Neural progenitor cell (in vitro differentiated cells): ENCODE measurements around the gene MX2. TPM values are rescaled to one million over a fixed set of nuclear protein-coding genes. Genes with fewer than 3 reads are reported as not detected.
"Not testable (repeated sequence)": the region's sequence is repeated elsewhere in the genome, so short reads cannot be mapped to it uniquely, and the experiment has no call there.

Experiments used
- DNase-seq: peaks from one replicate; pipeline ENCODE4 v3.0.0-alpha.2; 2016; ENCODE audit warnings: low spot score
- H2AFZ ChIP-seq: fragments of 200-600 bp; sonication (generic); replicated peaks from 2 replicates; pipeline ENCODE4 v1.6.1; 2016; ENCODE audit warnings: antibody characterized with exemption
- H3F3A ChIP-seq: fragments of 200-600 bp; sonication (generic); 2 replicates; pipeline ENCODE4 v1.6.1; 2016; ENCODE audit warnings: antibody characterized with exemption, low read depth
- H3K27ac ChIP-seq: fragments of 200-600 bp; sonication (generic); 2 replicates; pipeline ENCODE4 v1.5.1; 2016; ENCODE audit warnings: mild to moderate bottlenecking
- H3K27me3 ChIP-seq: fragments of 200-600 bp; sonication (generic); 2 replicates; pipeline ENCODE4 v1.6.1; 2016; ENCODE audit warnings: mild to moderate bottlenecking, moderate library complexity
- H3K36me3 ChIP-seq: fragments of 200-600 bp; sonication (generic); 2 replicates; pipeline ENCODE4 v1.5.1; 2016
- H3K4me1 ChIP-seq: fragments of 200-600 bp; sonication (generic); 2 replicates; pipeline ENCODE4 v1.6.1; 2016; ENCODE audit warnings: mixed run types
- H3K4me2 ChIP-seq: fragments of 200-600 bp; sonication (generic); 2 replicates; pipeline ENCODE4 v1.6.1; 2016
- H3K4me3 ChIP-seq: fragments of 200-600 bp; sonication (generic); 2 replicates; pipeline ENCODE4 v1.5.1; 2016
- H3K79me2 ChIP-seq: fragments of 200-600 bp; sonication (generic); 2 replicates; pipeline ENCODE4 v1.6.1; 2016; ENCODE audit warnings: low read depth
- H3K9ac ChIP-seq: fragments of 200-600 bp; sonication (generic); 2 replicates; pipeline ENCODE4 v1.6.1; 2016
- H3K9me3 ChIP-seq: fragments of 200-600 bp; sonication (generic); 2 replicates; pipeline ENCODE4 v1.5.1; 2016; ENCODE audit warnings: low read depth
- H4K20me1 ChIP-seq: fragments of 200-600 bp; sonication (generic); 2 replicates; pipeline ENCODE4 v1.6.1; 2016; ENCODE audit warnings: low read depth
- H3K27ac Mint-ChIP-seq: 3 replicates; pipeline ENCODE4 v1.8.0; 2021; ENCODE audit warnings: mixed read lengths
- H3K27me3 Mint-ChIP-seq: 2 replicates; pipeline ENCODE4 v1.8.0; 2022; ENCODE audit warnings: low read depth, mild to moderate bottlenecking, inconsistent platforms, moderate library complexity, mixed read lengths; ENCODE audit not compliant: insufficient read depth
- H3K36me3 Mint-ChIP-seq: 3 replicates; pipeline ENCODE4 v1.8.0; 2021; ENCODE audit warnings: mixed read lengths
- H3K4me1 Mint-ChIP-seq: 3 replicates; pipeline ENCODE4 v1.8.0; 2021; ENCODE audit warnings: mixed read lengths
- H3K4me3 Mint-ChIP-seq: 3 replicates; pipeline ENCODE4 v1.8.0; 2021; ENCODE audit warnings: mild to moderate bottlenecking, moderate library complexity, mixed read lengths
- H3K9me3 Mint-ChIP-seq: 3 replicates; pipeline ENCODE4 v1.8.0; 2020; ENCODE audit warnings: mixed read lengths
- CTCF ChIP-seq: fragments of 200-600 bp; sonication (generic); IDR thresholded peaks from 2 replicates; pipeline ENCODE4 v1.5.1; 2017; ENCODE audit warnings: antibody characterized with exemption, mild to moderate bottlenecking
- EZH2 ChIP-seq: fragments of 200-600 bp; sonication (generic); IDR thresholded peaks from 2 replicates; pipeline ENCODE4 v1.6.1; 2017; ENCODE audit warnings: antibody characterized with exemption, mild to moderate bottlenecking, moderate library complexity
- EZH2phosphoT487 ChIP-seq: fragments of 200-600 bp; sonication (generic); IDR thresholded peaks from 2 replicates; pipeline ENCODE4 v1.6.1; 2017; ENCODE audit warnings: antibody characterized with exemption
- total RNA-seq: library from RNA; depleted of rRNA; stranded (reverse); fragments of >200 nt; gene quantifications from 2 replicates; pipeline ENCODE4 v1.2.3, GENCODE V29; 2015; ENCODE audit warnings: low replicate concordance

Gene MX2
- total RNA-seq, 1 donor from 2014 or later: 3.3 TPM

- no peaks in the 10 kb centered on the region for H3K36me3 Mint-ChIP-seq
- peaks cover 4% of the 10 kb centered on the region for H3K4me1 Mint-ChIP-seq
- H3K27ac ChIP-seq: no peak overlapping the region
- H3K27ac Mint-ChIP-seq: no peak overlapping the region
- H3K9me3 ChIP-seq: no peaks in the 10 kb centered on the region
- H4K20me1 ChIP-seq: no peaks in the 10 kb centered on the region
- H3F3A ChIP-seq: no peaks in the 10 kb centered on the region
- no peaks in the 10 kb centered on the region for H3K36me3 ChIP-seq
- TF ChIP-seq CTCF (peak; percentile 24), EZH2 (no peak)
- no peak overlapping the region for H3K4me3 Mint-ChIP-seq
- H3K9me3 Mint-ChIP-seq: no peaks in the 10 kb centered on the region
- peak; percentile 20 for DNase-seq
- no peak overlapping the region for H2AFZ ChIP-seq
- H3K79me2 ChIP-seq: no peaks in the 10 kb centered on the region
- peaks cover 8% of the 10 kb centered on the region for H3K27me3 Mint-ChIP-seq
- no peaks in the 10 kb centered on the region for H3K4me1 ChIP-seq
- no peak overlapping the region for H3K4me3 ChIP-seq
- no peak overlapping the region for H3K4me2 ChIP-seq
- no peak overlapping the region for H3K9ac ChIP-seq
- no peaks in the 10 kb centered on the region for H3K27me3 ChIP-seq
These were observed 2.5 kb upstream of the MX2 start for GRCh38 chr21:41359286-41359685.

- not testable (repeated sequence) for H3K9me3 ChIP-seq, H3K79me2 ChIP-seq, DNase-seq, H3K27ac ChIP-seq, H3K4me2 ChIP-seq, H3K4me3 ChIP-seq, H3K9ac ChIP-seq, H3K27me3 Mint-ChIP-seq, H3F3A ChIP-seq, H3K9me3 Mint-ChIP-seq, H3K4me1 ChIP-seq, H3K4me1 Mint-ChIP-seq, H3K4me3 Mint-ChIP-seq, H4K20me1 ChIP-seq, H3K27ac Mint-ChIP-seq, H3K27me3 ChIP-seq, H3K36me3 Mint-ChIP-seq, H3K36me3 ChIP-seq
- H2AFZ ChIP-seq: peak overlapping the region; percentile 72
These were observed 2.1 kb upstream of the MX2 start for GRCh38 chr21:41359754-41360071.

- Mint-ChIP-seq H3K27ac (no peak overlapping the region), H3K27me3 (peaks cover 10% of the 10 kb centered on the region), H3K9me3 (no peaks in the 10 kb centered on the region), H3K36me3 (no peaks in the 10 kb centered on the region), H3K4me1 (peaks cover 4% of the 10 kb centered on the region), H3K4me3 (no peak overlapping the region)
- Histone ChIP-seq H3K9ac (no peak overlapping the region), H3K27me3 (no peaks in the 10 kb centered on the region), H3F3A (no peaks in the 10 kb centered on the region), H3K4me2 (no peak overlapping the region), H4K20me1 (no peaks in the 10 kb centered on the region), H3K9me3 (no peaks in the 10 kb centered on the region), H3K27ac (no peak overlapping the region), H2AFZ (peak overlapping the region; percentile 72), H3K79me2 (no peaks in the 10 kb centered on the region), H3K4me3 (no peak overlapping the region), H3K36me3 (no peaks in the 10 kb centered on the region), H3K4me1 (no peaks in the 10 kb centered on the region)
- peak; percentile 49 for TF ChIP-seq CTCF
- TF ChIP-seq EZH2: no peak
- peak; percentile 50 for DNase-seq
These were observed 1.6 kb upstream of the MX2 start for GRCh38 chr21:41360072-41360821.

GRCh38 chr21:41361053-41361785 is 608 bp upstream of the MX2 start:
- no peaks in the 10 kb centered on the region for H3K36me3 ChIP-seq
- TF ChIP-seq CTCF (no peak), EZH2 (no peak), EZH2phosphoT487 (no peak)
- no peaks in the 10 kb centered on the region for H4K20me1 ChIP-seq
- no peaks in the 10 kb centered on the region for H3K27me3 ChIP-seq
- H3F3A ChIP-seq: no peaks in the 10 kb centered on the region
- peaks cover 4% of the 10 kb centered on the region for H3K4me1 Mint-ChIP-seq
- no peaks in the 10 kb centered on the region for H3K4me1 ChIP-seq
- H3K79me2 ChIP-seq: no peaks in the 10 kb centered on the region
- DNase-seq: no peak
- no peak overlapping the region for H3K9ac ChIP-seq
- no peak overlapping the region for H3K4me3 Mint-ChIP-seq
- peaks cover 10% of the 10 kb centered on the region for H3K27me3 Mint-ChIP-seq
- H3K9me3 Mint-ChIP-seq: no peaks in the 10 kb centered on the region
- H2AFZ ChIP-seq: no peak overlapping the region
- H3K36me3 Mint-ChIP-seq: no peaks in the 10 kb centered on the region
- H3K27ac ChIP-seq: no peak overlapping the region
- H3K9me3 ChIP-seq: no peaks in the 10 kb centered on the region
- no peak overlapping the region for H3K4me2 ChIP-seq
- H3K27ac Mint-ChIP-seq: no peak overlapping the region
- H3K4me3 ChIP-seq: no peak overlapping the region
